Tibial nerve (tissue), 3 donors: Measurements from ENCODE around the gene PFN2.

Experiments
- POLR2A ChIP-seq, 2 donors: fragments of 450-650 bp; IDR thresholded peaks; one replicate each; pipeline ENCODE4 v1.6.1; 2017; ENCODE audit warnings: antibody characterized with exemption in 2 of 2, mild to moderate bottlenecking in 2 of 2, moderate library complexity in 2 of 2
- TF ChIP-seq, protein P1 (sequence below), 5 experiments: fragments of 200-600 bp in 3 of 5; fragments of 450-650 bp in 2 of 5; sonication (generic) in 3 of 5; IDR thresholded peaks; one replicate each; pipeline ENCODE4 v1.5.1; 2016 to 2019; ENCODE audit warnings: antibody characterized with exemption in 5 of 5, mild to moderate bottlenecking in 3 of 5, moderate library complexity in 2 of 5

DNA sequence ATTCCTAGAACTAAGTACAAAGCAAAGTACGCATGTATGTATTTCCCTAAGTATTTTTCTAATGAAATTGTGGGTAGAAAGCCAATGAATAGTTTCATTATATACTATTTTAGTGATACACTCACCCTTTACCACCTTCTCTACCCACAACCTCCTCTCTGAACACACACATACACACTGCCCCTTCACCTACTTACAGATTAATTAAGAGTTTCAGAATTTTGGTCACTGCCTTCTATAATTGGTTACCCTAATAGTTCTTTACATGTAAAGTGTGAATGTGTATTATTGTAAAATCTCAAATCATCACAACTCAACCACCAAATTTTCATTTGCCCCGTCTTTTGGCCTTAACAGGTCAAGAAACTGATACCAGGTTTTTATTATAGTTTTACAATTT, 7.2 kb downstream of the PFN2 start:
- TF ChIP-seq, protein P1, sequence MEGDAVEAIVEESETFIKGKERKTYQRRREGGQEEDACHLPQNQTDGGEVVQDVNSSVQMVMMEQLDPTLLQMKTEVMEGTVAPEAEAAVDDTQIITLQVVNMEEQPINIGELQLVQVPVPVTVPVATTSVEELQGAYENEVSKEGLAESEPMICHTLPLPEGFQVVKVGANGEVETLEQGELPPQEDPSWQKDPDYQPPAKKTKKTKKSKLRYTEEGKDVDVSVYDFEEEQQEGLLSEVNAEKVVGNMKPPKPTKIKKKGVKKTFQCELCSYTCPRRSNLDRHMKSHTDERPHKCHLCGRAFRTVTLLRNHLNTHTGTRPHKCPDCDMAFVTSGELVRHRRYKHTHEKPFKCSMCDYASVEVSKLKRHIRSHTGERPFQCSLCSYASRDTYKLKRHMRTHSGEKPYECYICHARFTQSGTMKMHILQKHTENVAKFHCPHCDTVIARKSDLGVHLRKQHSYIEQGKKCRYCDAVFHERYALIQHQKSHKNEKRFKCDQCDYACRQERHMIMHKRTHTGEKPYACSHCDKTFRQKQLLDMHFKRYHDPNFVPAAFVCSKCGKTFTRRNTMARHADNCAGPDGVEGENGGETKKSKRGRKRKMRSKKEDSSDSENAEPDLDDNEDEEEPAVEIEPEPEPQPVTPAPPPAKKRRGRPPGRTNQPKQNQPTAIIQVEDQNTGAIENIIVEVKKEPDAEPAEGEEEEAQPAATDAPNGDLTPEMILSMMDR (IDR thresholded peaks at IDR 0.05) = no peak
- TF ChIP-seq POLR2A (IDR thresholded peaks at IDR 0.05) = no peak
